Skin of body (tissue), 2 donors: ENCODE results near the gene FAM199X. TPM values are rescaled to one million over a fixed set of nuclear protein-coding genes. Genes with fewer than 3 reads are reported as not detected.
"Not testable (repeated sequence)": the region's sequence is repeated elsewhere in the genome, so short reads cannot be mapped to it uniquely, and the experiment has no call there.

ENCODE experiments used
- DNase-seq: peaks from one replicate; lab custom pipeline; 2025; lab: John Stamatoyannopoulos, UW
- total RNA-seq: library from RNA; depleted of rRNA; stranded (reverse); fragments of >200 nt; gene quantifications from one replicate; pipeline ENCODE4 v1.2.3, GENCODE V29; 2014

Gene FAM199X
- total RNA-seq, 1 donor from 2014 or later, result 18.2 TPM

- no peak for DNase-seq
Observed at GRCh38 chrX:104189837-104190236, 23.6 kb downstream of the FAM199X start.

GRCh38 chrX:104193485-104193884, 27.2 kb downstream of the FAM199X start:
- DNase-seq, result no peak

- DNase-seq, result no peak
Observed at GRCh38 chrX:104195013-104195412, 28.8 kb downstream of the FAM199X start.

GRCh38 chrX:104195489-104196084, 29.3 kb downstream of the FAM199X start:
- no peak for DNase-seq

GRCh38 chrX:104205548-104205947, 39.3 kb downstream of the FAM199X start:
- DNase-seq, result no peak

GRCh38 chrX:104211187-104211586, 44.9 kb downstream of the FAM199X start:
- no peak for DNase-seq

GRCh38 chrX:104230060-104230459, 63.8 kb downstream of the FAM199X start:
- DNase-seq, result not testable (repeated sequence)

Other genes with a start within 250 kb of the FAM199X start
- 5.3 TPM for gene TMSB15B, start 203.8 kb upstream of the FAM199X start, total RNA-seq
- not detected for gene H2BW1, start 152.7 kb upstream of the FAM199X start, total RNA-seq
- not detected for gene H2BW2, start 126.5 kb upstream of the FAM199X start, total RNA-seq
- gene TMSB15C, start 90.2 kb upstream of the FAM199X start, total RNA-seq, result 7.6 TPM
- gene ZCCHC18, start 53.9 kb upstream of the FAM199X start, total RNA-seq, result 0.79 TPM
- 12.7 TPM for gene SLC25A53, start 9.4 kb upstream of the FAM199X start, total RNA-seq
- not detected for gene ESX1, start 88.5 kb downstream of the FAM199X start, total RNA-seq